Thyroid gland (tissue), 4 donors: ENCODE measurements around the gene EML1. TPM values are rescaled to one million over a fixed set of nuclear protein-coding genes. Genes with fewer than 3 reads are reported as not detected.

Experiments used
- DNase-seq, 2 donors: peaks; one replicate each; pipeline ENCODE4 v3.0.0-alpha.2; 2019
- H3K27ac ChIP-seq, 3 donors: fragments of 200-600 bp; sonication (generic); 1 replicate in 2 of 3; 2 replicates in 1 of 3; pipeline ENCODE4 v1.5.1; 2016 to 2019; ENCODE audit warnings: mild to moderate bottlenecking in 1 of 3, moderate library complexity in 1 of 3
- H3K27me3 ChIP-seq: fragments of 200-600 bp; sonication (generic); one replicate; pipeline ENCODE4 v1.5.1; 2019
- H3K36me3 ChIP-seq, 2 donors: fragments of 200-600 bp; sonication (generic); one replicate each; pipeline ENCODE4 v1.5.1; 2016 to 2019
- H3K4me1 ChIP-seq, 2 donors: fragments of 200-600 bp; sonication (generic); one replicate each; pipeline ENCODE4 v1.5.1; 2017 to 2019
- H3K4me3 ChIP-seq, 3 donors: fragments of 200-600 bp; sonication (generic); replicated peaks in 1 of 3; 1 replicate in 2 of 3; 2 replicates in 1 of 3; pipeline ENCODE4 v1.5.1; 2016; ENCODE audit warnings: mild to moderate bottlenecking in 1 of 3
- H3K9me3 ChIP-seq: fragments of 200-600 bp; sonication (generic); one replicate; pipeline ENCODE4 v1.5.1; 2017
- POLR2A ChIP-seq, 2 donors: fragments of 450-650 bp; IDR thresholded peaks; one replicate each; pipeline ENCODE4 v1.6.1; 2017; ENCODE audit warnings: antibody characterized with exemption in 2 of 2, mild to moderate bottlenecking in 2 of 2, moderate library complexity in 1 of 2
- WGBS, 2 donors: methylation state at CpG; one replicate each; pipeline ENCODE4 v1.1.5; 2017; 5-methylcytosine and 5-hydroxymethylcytosine counted together
- intact Hi-C: fragments of 100-400 bp; cut with DNase I; formaldehyde crosslinking; loops from one replicate; pipeline ENCODE4 v1.15.1; 2023
- total RNA-seq, 4 donors: library from RNA; depleted of rRNA; stranded (reverse); fragments of >200 nt; gene quantifications; one replicate each; pipeline ENCODE4 v1.2.3, GENCODE V29; 2016
- TF ChIP-seq, protein P1 (sequence below), 6 experiments: fragments of 200-600 bp in 3 of 6; fragments of 450-650 bp in 3 of 6; sonication (generic) in 3 of 6; IDR thresholded peaks; one replicate each; pipeline ENCODE4 v1.5.1; 2016 to 2019; ENCODE audit warnings: antibody characterized with exemption in 6 of 6, mild to moderate bottlenecking in 2 of 6, inconsistent platforms in 1 of 6, moderate library complexity in 1 of 6

The EML1 gene
- total RNA-seq, 4 donors from 2014 or later: 24.2 to 58.7 (median 37.9) TPM

DNA sequence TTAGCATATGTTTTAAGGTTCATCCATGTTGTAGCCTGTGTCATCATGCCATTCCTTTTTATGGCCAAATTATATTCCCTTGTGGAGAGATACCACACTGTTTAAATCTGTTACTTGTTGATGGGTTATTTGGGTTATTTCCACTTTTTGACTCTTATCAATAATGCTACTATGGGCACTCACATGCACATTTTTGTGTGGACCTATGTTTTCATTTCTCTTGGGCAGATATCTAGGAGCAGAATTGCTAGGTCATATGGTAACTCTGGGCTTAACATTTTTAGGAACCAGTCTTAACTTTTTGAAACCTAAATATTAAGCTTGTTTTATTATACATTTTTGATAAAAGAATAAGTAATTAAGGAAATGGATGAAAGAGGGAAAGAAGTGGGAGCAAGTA lies 4.0 kb downstream of the EML1 start:
- no peaks in the 10 kb centered on the region for H3K36me3 ChIP-seq
- no peak overlapping the region for H3K4me3 ChIP-seq
- no peak for TF ChIP-seq POLR2A (IDR thresholded peaks at IDR 0.05)
- TF ChIP-seq, protein P1, sequence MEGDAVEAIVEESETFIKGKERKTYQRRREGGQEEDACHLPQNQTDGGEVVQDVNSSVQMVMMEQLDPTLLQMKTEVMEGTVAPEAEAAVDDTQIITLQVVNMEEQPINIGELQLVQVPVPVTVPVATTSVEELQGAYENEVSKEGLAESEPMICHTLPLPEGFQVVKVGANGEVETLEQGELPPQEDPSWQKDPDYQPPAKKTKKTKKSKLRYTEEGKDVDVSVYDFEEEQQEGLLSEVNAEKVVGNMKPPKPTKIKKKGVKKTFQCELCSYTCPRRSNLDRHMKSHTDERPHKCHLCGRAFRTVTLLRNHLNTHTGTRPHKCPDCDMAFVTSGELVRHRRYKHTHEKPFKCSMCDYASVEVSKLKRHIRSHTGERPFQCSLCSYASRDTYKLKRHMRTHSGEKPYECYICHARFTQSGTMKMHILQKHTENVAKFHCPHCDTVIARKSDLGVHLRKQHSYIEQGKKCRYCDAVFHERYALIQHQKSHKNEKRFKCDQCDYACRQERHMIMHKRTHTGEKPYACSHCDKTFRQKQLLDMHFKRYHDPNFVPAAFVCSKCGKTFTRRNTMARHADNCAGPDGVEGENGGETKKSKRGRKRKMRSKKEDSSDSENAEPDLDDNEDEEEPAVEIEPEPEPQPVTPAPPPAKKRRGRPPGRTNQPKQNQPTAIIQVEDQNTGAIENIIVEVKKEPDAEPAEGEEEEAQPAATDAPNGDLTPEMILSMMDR (IDR thresholded peaks at IDR 0.05): no peak
- no peaks in the 10 kb centered on the region for H3K9me3 ChIP-seq
- intact Hi-C loops: loop anchor here (10.0 kb wide), 1 partner anchor 88 kb away; no protein-coding TSS in a partner anchor
- peaks cover 15 to 20% of the 10 kb centered on the region in 2 donors for H3K4me1 ChIP-seq
- H3K27ac ChIP-seq: no peak overlapping the region
- DNase-seq: no peak
- no peaks in the 10 kb centered on the region for H3K27me3 ChIP-seq

DNA sequence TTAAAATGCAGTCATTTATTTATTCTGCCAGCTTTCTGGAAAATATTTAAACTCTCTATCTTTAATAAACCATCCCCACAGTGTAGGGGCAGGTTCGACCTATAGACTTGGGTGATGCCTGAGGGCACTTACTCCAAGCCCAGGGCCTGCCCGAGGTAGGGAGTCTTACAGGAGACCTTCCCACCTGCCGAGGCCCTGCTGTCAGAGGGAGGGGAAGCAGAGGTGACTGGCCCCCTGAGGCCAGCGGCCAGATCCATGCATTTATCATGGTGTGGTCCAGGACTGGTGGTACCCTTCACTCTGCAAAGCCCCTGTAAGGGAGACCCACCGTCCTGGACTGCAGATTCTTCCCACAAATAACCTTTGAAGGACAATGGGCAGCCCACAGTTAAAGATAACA lies 7.6 kb downstream of the EML1 start:
- H3K4me1 ChIP-seq: peaks cover 7 to 11% of the 10 kb centered on the region in 2 donors
- no peak for DNase-seq
- no peak for TF ChIP-seq POLR2A (IDR thresholded peaks at IDR 0.05)
- TF ChIP-seq, protein P1 (IDR thresholded peaks at IDR 0.05): no peak
- no peaks in the 10 kb centered on the region for H3K36me3 ChIP-seq
- H3K27ac ChIP-seq: no peak overlapping the region
- no peaks in the 10 kb centered on the region for H3K27me3 ChIP-seq
- intact Hi-C loops: no loop called here
- H3K9me3 ChIP-seq: no peaks in the 10 kb centered on the region
- WGBS, 2 donors: 94% methylated on average over 5 of the region's 5 CpGs
- no peak overlapping the region for H3K4me3 ChIP-seq

DNA sequence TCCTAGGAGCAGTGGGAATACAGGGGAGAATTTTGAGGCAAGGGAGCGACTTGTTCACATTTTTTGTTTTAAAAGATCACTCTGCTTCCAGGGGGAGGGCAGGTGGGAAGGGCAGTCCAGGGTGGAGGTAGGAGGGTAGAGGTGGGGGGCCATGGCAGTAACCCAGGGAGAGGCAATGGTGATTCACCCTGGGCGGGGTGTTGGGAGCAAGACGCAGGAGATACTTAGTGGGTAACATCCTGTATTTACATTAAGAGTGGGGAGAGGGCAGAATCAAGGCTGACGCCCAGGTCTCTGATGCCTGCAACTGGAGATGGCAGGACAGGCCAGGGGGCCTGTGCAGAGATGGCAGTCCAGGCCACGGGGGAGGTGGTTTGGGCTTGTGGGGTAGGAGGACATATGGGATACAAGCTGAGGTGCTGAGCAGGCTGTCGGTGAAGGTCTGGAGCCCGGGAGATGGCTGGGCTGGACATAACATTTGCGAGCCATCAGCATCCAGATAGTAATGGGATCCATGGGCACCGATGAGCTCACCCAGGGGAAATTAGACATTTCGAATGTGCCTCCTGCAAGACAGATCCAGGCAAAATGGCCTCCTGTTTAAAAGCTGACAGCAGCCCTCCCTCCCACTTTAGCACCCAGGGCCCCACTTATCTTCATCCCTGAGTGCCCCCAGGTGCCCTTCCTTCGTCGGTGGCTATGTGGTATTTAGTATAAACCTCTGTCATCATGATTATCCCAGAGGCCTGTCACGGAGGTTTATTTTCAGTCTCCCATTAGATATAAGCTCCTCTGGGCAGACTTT lies 9.3 kb downstream of the EML1 start:
- intact Hi-C loops: no loop called here
- no peaks in the 10 kb centered on the region for H3K27me3 ChIP-seq
- no peaks in the 10 kb centered on the region for H3K36me3 ChIP-seq
- TF ChIP-seq, protein P1 (IDR thresholded peaks at IDR 0.05): no peak
- no peak for TF ChIP-seq POLR2A (IDR thresholded peaks at IDR 0.05)
- H3K9me3 ChIP-seq: no peaks in the 10 kb centered on the region
- H3K4me1 ChIP-seq: peaks cover 0 to 17% of the 10 kb centered on the region in 2 donors
- no peak overlapping the region for H3K27ac ChIP-seq
- WGBS, 2 donors: 80 to 88% methylated on average over 13 of the region's 13 CpGs
- H3K4me3 ChIP-seq: no peak overlapping the region
- no peak for DNase-seq

DNA sequence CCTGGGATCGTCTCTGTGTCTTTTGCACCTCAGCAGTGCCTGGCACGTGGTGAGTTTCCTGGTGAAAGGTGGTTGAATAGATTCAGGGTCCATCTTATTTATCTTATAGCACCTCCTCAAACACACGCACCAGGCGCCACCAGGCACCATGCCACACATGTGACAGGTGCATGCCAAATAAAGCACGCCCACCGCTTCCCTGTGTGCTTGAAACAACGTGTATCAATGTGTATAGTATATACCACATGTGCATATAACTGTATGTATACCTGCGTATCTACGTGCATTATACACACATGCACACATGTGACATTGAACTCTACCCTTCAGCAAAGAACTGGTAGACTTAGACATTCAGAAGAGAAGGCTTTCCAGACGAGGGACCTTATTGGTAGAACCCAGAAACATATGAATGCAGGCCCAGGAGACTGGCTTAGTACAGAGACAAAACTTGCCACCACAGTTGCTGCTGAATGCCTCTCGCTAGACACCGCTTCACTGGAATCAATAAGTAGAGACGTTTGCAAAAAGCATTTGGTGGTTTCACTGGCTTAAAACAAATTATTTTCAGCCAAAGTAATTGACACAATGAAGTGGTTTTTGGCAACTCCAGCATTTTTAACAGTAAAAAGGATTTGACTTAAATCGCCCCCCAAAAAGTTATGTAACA lies 10.0 kb downstream of the EML1 start:
- WGBS, 2 donors: 80 to 86% methylated on average over 14 of the region's 14 CpGs
- H3K4me1 ChIP-seq: peaks cover 0 to 24% of the 10 kb centered on the region in 2 donors
- no peak overlapping the region for H3K27ac ChIP-seq
- H3K36me3 ChIP-seq: no peaks in the 10 kb centered on the region
- no peaks in the 10 kb centered on the region for H3K9me3 ChIP-seq
- TF ChIP-seq POLR2A (IDR thresholded peaks at IDR 0.05): no peak
- TF ChIP-seq, protein P1 (IDR thresholded peaks at IDR 0.05): no peak
- H3K4me3 ChIP-seq: no peak overlapping the region
- no peaks in the 10 kb centered on the region for H3K27me3 ChIP-seq
- intact Hi-C loops: no loop called here
- no peak for DNase-seq

DNA sequence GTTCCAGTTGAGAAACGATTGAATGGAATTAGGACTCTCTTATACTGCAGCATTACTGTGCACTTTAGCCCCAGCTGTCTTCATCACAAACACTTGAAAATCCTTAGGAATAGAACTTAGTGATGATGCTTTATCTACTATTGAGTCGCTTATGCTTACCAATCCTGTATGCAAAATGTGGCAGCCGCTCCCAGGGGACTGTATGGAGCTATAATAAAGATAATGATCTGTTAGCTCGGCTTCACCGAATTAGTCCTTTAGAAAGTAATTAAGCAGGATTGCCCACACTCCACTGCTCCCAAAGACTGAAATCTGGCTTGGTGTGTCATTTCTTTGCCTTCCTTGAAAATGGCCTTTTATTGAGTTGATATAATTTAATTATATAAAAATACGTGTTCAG lies 10.6 kb downstream of the EML1 start:
- WGBS, 2 donors: 39 to 63% methylated on average over 6 of the region's 6 CpGs
- Histone ChIP-seq H3K4me1 (peaks cover 3 to 28% of the 10 kb centered on the region in 2 donors), H3K27ac (no peak overlapping the region), H3K36me3 (no peaks in the 10 kb centered on the region), H3K27me3 (no peaks in the 10 kb centered on the region), H3K4me3 (no peak overlapping the region), H3K9me3 (no peaks in the 10 kb centered on the region)
- no peak for DNase-seq
- intact Hi-C loops: no loop called here
- TF ChIP-seq POLR2A (IDR thresholded peaks at IDR 0.05): no peak
- TF ChIP-seq, protein P1 (IDR thresholded peaks at IDR 0.05): no peak
